Kidney glomerular epithelial cell (primary cell): Measurements from ENCODE around the gene PFKFB2.
A peak's percentile ranks its signal among the peaks of the same experiment; 100 is the strongest.

Experiments used
- DNase-seq: peaks from one replicate; lab custom pipeline; 2025; lab: John Stamatoyannopoulos, UW

The PFKFB2 gene

GRCh38 chr1:207067185-207067584 is 14.1 kb downstream of the PFKFB2 start:
- no peak for DNase-seq

- no peak for DNase-seq
These were observed 14.6 kb downstream of the PFKFB2 start for GRCh38 chr1:207067665-207068064.

- DNase-seq = no peak
These were observed 16.0 kb downstream of the PFKFB2 start for GRCh38 chr1:207069061-207069460.

- DNase-seq = no peak
These were observed 16.9 kb downstream of the PFKFB2 start for GRCh38 chr1:207069858-207070506.

- DNase-seq = no peak
These were observed 17.7 kb downstream of the PFKFB2 start for GRCh38 chr1:207070811-207071210.

- no peak for DNase-seq
These were observed 18.4 kb downstream of the PFKFB2 start for GRCh38 chr1:207071426-207071825.

GRCh38 chr1:207072233-207072632 is 19.2 kb downstream of the PFKFB2 start:
- no peak for DNase-seq

- DNase-seq = no peak
These were observed 21.1 kb downstream of the PFKFB2 start for GRCh38 chr1:207073906-207074820.

GRCh38 chr1:207076181-207076955 is 23.3 kb downstream of the PFKFB2 start:
- DNase-seq = no peak

- DNase-seq = no peak
These were observed 23.9 kb downstream of the PFKFB2 start for GRCh38 chr1:207077012-207077411.

GRCh38 chr1:207077470-207078377 is 24.6 kb downstream of the PFKFB2 start:
- peak; percentile 60 for DNase-seq

GRCh38 chr1:207078578-207079132 is 25.6 kb downstream of the PFKFB2 start:
- DNase-seq = no peak

- no peak for DNase-seq
These were observed 26.7 kb downstream of the PFKFB2 start for GRCh38 chr1:207079706-207080241.

- DNase-seq = no peak
These were observed 28.0 kb downstream of the PFKFB2 start for GRCh38 chr1:207081088-207081487.

GRCh38 chr1:207081806-207082205 is 28.7 kb downstream of the PFKFB2 start:
- no peak for DNase-seq

GRCh38 chr1:207084232-207084631 is 31.2 kb downstream of the PFKFB2 start:
- DNase-seq = no peak

GRCh38 chr1:207084701-207085180 is 31.7 kb downstream of the PFKFB2 start:
- peak; percentile 16 for DNase-seq

GRCh38 chr1:207085887-207086286 is 32.8 kb downstream of the PFKFB2 start:
- DNase-seq = no peak

GRCh38 chr1:207088161-207088560 is 35.1 kb downstream of the PFKFB2 start:
- DNase-seq = peak; percentile 9
